Duodenal mucosa (tissue), 2 donors: ENCODE measurements around the gene ADCY7.

ENCODE experiments used
- H3K27ac ChIP-seq: one replicate; pipeline ENCODE4 v1.7.0; 2013; ENCODE audit warnings: low read depth, low read length
- H3K27me3 ChIP-seq, 2 donors: one replicate each; pipeline ENCODE4 v1.7.0; 2013; ENCODE audit warnings: low read length in 2 of 2, control low read depth in 1 of 2; ENCODE audit not compliant: insufficient read depth in 2 of 2, control insufficient read depth in 1 of 2
- H3K36me3 ChIP-seq, 2 donors: one replicate each; pipeline ENCODE4 v1.7.0; 2013; ENCODE audit warnings: low read length in 2 of 2, control low read depth in 1 of 2; ENCODE audit not compliant: insufficient read depth in 2 of 2, control insufficient read depth in 1 of 2
- H3K4me1 ChIP-seq, 2 donors: one replicate each; pipeline ENCODE4 v1.7.0; 2013; ENCODE audit warnings: low read length in 2 of 2, control low read depth in 1 of 2; ENCODE audit not compliant: insufficient read depth in 2 of 2, control insufficient read depth in 1 of 2
- H3K4me3 ChIP-seq, 2 donors: one replicate each; pipeline ENCODE4 v1.7.0; 2013; ENCODE audit warnings: low read length in 2 of 2, low read depth in 1 of 2
- H3K9ac ChIP-seq, 2 donors: one replicate each; pipeline ENCODE4 v1.7.0; 2013; ENCODE audit warnings: low read length in 2 of 2, low read depth in 1 of 2
- H3K9me3 ChIP-seq, 2 donors: one replicate each; pipeline ENCODE4 v1.7.0; 2013; ENCODE audit warnings: low read length in 2 of 2, control low read depth in 1 of 2; ENCODE audit not compliant: control insufficient read depth in 1 of 2

Gene ADCY7

GRCh38 chr16:50304467-50305440 is 38.4 kb downstream of the ADCY7 start:
- peaks cover 7 to 14% of the 10 kb centered on the region in 2 donors for H3K4me1 ChIP-seq
- no peak overlapping the region for H3K27ac ChIP-seq
- no peak overlapping the region for H3K9ac ChIP-seq
- no peaks in the 10 kb centered on the region for H3K27me3 ChIP-seq
- H3K9me3 ChIP-seq, result no peaks in the 10 kb centered on the region
- peaks cover 0 to 9% of the 10 kb centered on the region in 2 donors for H3K36me3 ChIP-seq
- no peak overlapping the region for H3K4me3 ChIP-seq

GRCh38 chr16:50305441-50306061 is 39.2 kb downstream of the ADCY7 start:
- peaks cover 0 to 9% of the 10 kb centered on the region in 2 donors for H3K36me3 ChIP-seq
- H3K27ac ChIP-seq, result no peak overlapping the region
- H3K4me1 ChIP-seq, result peaks cover 7 to 14% of the 10 kb centered on the region in 2 donors

GRCh38 chr16:50306287-50306686 is 39.9 kb downstream of the ADCY7 start:
- Histone ChIP-seq H3K9me3 (no peaks in the 10 kb centered on the region), H3K4me3 (no peak overlapping the region), H3K27me3 (no peaks in the 10 kb centered on the region), H3K4me1 (peaks cover 7 to 14% of the 10 kb centered on the region in 2 donors), H3K36me3 (peaks cover 0 to 7% of the 10 kb centered on the region in 2 donors), H3K9ac (no peak overlapping the region), H3K27ac (no peak overlapping the region)

More at GRCh38 chr16:50305441-50306061, 39.2 kb downstream of the ADCY7 start:
- H3K9ac ChIP-seq, result no peak overlapping the region
- H3K4me3 ChIP-seq, result no peak overlapping the region
- H3K27me3 ChIP-seq, result no peaks in the 10 kb centered on the region
- no peaks in the 10 kb centered on the region for H3K9me3 ChIP-seq

- Histone ChIP-seq H3K4me3 (no peak overlapping the region), H3K36me3 (peaks cover under 1 to 18% of the 10 kb centered on the region in 2 donors), H3K9ac (no peak overlapping the region)
These were observed 42.0 kb downstream of the ADCY7 start for GRCh38 chr16:50308237-50308965.

GRCh38 chr16:50309156-50309526 is 42.8 kb downstream of the ADCY7 start:
- Histone ChIP-seq H3K4me3 (no peak overlapping the region), H3K4me1 (no peaks in the 10 kb centered on the region), H3K27ac (no peak overlapping the region), H3K36me3 (peaks cover 8 to 25% of the 10 kb centered on the region in 2 donors), H3K9me3 (no peaks in the 10 kb centered on the region), H3K27me3 (no peaks in the 10 kb centered on the region), H3K9ac (no peak overlapping the region)

More at GRCh38 chr16:50308237-50308965, 42.0 kb downstream of the ADCY7 start:
- no peaks in the 10 kb centered on the region for H3K9me3 ChIP-seq
- no peaks in the 10 kb centered on the region for H3K4me1 ChIP-seq
- no peak overlapping the region for H3K27ac ChIP-seq
- H3K27me3 ChIP-seq, result no peaks in the 10 kb centered on the region

GRCh38 chr16:50309527-50310307 is 43.4 kb downstream of the ADCY7 start:
- Histone ChIP-seq H3K9me3 (no peaks in the 10 kb centered on the region), H3K4me1 (no peaks in the 10 kb centered on the region), H3K9ac (no peak overlapping the region), H3K36me3 (peaks cover 11 to 29% of the 10 kb centered on the region in 2 donors), H3K27ac (no peak overlapping the region), H3K27me3 (no peaks in the 10 kb centered on the region), H3K4me3 (no peak overlapping the region)

GRCh38 chr16:50310308-50311133 is 44.2 kb downstream of the ADCY7 start:
- peaks cover 19 to 35% of the 10 kb centered on the region in 2 donors for H3K36me3 ChIP-seq
- H3K9me3 ChIP-seq, result no peaks in the 10 kb centered on the region
- no peak overlapping the region for H3K27ac ChIP-seq
- no peak overlapping the region for H3K9ac ChIP-seq
- no peaks in the 10 kb centered on the region for H3K4me1 ChIP-seq
- H3K27me3 ChIP-seq, result no peaks in the 10 kb centered on the region
- no peak overlapping the region for H3K4me3 ChIP-seq

GRCh38 chr16:50311134-50311528 is 44.8 kb downstream of the ADCY7 start:
- Histone ChIP-seq H3K27me3 (no peaks in the 10 kb centered on the region), H3K4me3 (no peak overlapping the region), H3K36me3 (peaks cover 25 to 41% of the 10 kb centered on the region in 2 donors), H3K4me1 (no peaks in the 10 kb centered on the region), H3K9me3 (no peaks in the 10 kb centered on the region), H3K27ac (no peak overlapping the region), H3K9ac (no peak overlapping the region)
